Endodermal cell (in vitro differentiated cells): Measurements from ENCODE around the gene SLC19A1. TPM values are rescaled to one million over a fixed set of nuclear protein-coding genes. Genes with fewer than 3 reads are reported as not detected.
A peak's percentile ranks its signal among the peaks of the same experiment; 100 is the strongest.

Source experiments
- DNase-seq: peaks from one replicate; pipeline ENCODE4 v3.0.0-alpha.2; 2017
- H3K27ac ChIP-seq: 2 replicates; pipeline ENCODE4 v1.5.1; 2013; ENCODE audit warnings: mild to moderate bottlenecking, low read depth, low read length, moderate library complexity
- H3K27me3 ChIP-seq: 2 replicates; pipeline ENCODE4 v1.6.1; 2013; ENCODE audit warnings: mild to moderate bottlenecking, low read length, moderate library complexity; ENCODE audit not compliant: insufficient read depth, control insufficient read depth, poor library complexity, severe bottlenecking
- H3K36me3 ChIP-seq: 2 replicates; pipeline ENCODE4 v1.7.0; 2013; ENCODE audit warnings: mild to moderate bottlenecking, low read length, moderate library complexity; ENCODE audit not compliant: control insufficient read depth, insufficient read depth
- H3K4me1 ChIP-seq: one replicate; pipeline ENCODE4 v1.7.0; 2013; ENCODE audit warnings: low read length; ENCODE audit not compliant: control insufficient read depth, insufficient read depth
- H3K4me3 ChIP-seq: 2 replicates; pipeline ENCODE4 v1.5.1; 2013; ENCODE audit warnings: mild to moderate bottlenecking, low read length, moderate library complexity
- H3K9ac ChIP-seq: 2 replicates; pipeline ENCODE4 v1.6.1; 2013; ENCODE audit warnings: mild to moderate bottlenecking, low read length, moderate library complexity; ENCODE audit not compliant: poor library complexity, severe bottlenecking; ENCODE audit errors: extremely low read depth
- H3K9me3 ChIP-seq: 2 replicates; pipeline ENCODE4 v1.6.1; 2013; ENCODE audit warnings: mild to moderate bottlenecking, low read length, moderate library complexity; ENCODE audit not compliant: control insufficient read depth
- H3K27ac Mint-ChIP-seq: 2 replicates; pipeline ENCODE4 v1.8.0; 2020; ENCODE audit warnings: mixed read lengths
- H3K27me3 Mint-ChIP-seq: 2 replicates; pipeline ENCODE4 v1.8.0; 2021; ENCODE audit warnings: mild to moderate bottlenecking, mixed read lengths; ENCODE audit not compliant: insufficient read depth
- H3K36me3 Mint-ChIP-seq: 2 replicates; pipeline ENCODE4 v1.8.0; 2020; ENCODE audit warnings: low read depth, mixed read lengths
- H3K4me1 Mint-ChIP-seq: 2 replicates; pipeline ENCODE4 v1.8.0; 2020; ENCODE audit warnings: mixed read lengths
- H3K4me3 Mint-ChIP-seq: 2 replicates; pipeline ENCODE4 v1.8.0; 2020; ENCODE audit warnings: mild to moderate bottlenecking, moderate library complexity, mixed read lengths
- H3K9me3 Mint-ChIP-seq: 2 replicates; pipeline ENCODE4 v1.8.0; 2020; ENCODE audit warnings: mild to moderate bottlenecking, mixed read lengths
- WGBS, 2 experiments: methylation state at CpG; one replicate each; pipeline versions ENCODE4 v1.1.5 to v1.1.7; 2013; ENCODE audit warnings: missing lambda C conversion rate in 2 of 2, mixed read lengths in 1 of 2; ENCODE audit not compliant: insufficient coverage in 1 of 2, insufficient read length in 1 of 2; 5-methylcytosine and 5-hydroxymethylcytosine counted together
- total RNA-seq, 2 donors: library from RNA; stranded (reverse); fragmentation: NEBNext Ultra II Directional in 1 of 2; extraction: Animal tissue kit (Norgen Biotek cat#: 25700) in 1 of 2; gene quantifications; 2 replicates in 1 of 2; 3 replicates in 1 of 2; pipeline ENCODE4 v1.2.1, GENCODE V29; 2021
- TF ChIP-seq, protein P1 (sequence below): fragments of 200-600 bp; sonication (generic); conservative IDR thresholded peaks from 2 replicates; pipeline ENCODE4 v1.5.0; 2021; ENCODE audit warnings: antibody characterized with exemption, mild to moderate bottlenecking

Gene SLC19A1
- total RNA-seq, 2 donors from 2014 or later = 28.8 to 29.4 TPM

DNA sequence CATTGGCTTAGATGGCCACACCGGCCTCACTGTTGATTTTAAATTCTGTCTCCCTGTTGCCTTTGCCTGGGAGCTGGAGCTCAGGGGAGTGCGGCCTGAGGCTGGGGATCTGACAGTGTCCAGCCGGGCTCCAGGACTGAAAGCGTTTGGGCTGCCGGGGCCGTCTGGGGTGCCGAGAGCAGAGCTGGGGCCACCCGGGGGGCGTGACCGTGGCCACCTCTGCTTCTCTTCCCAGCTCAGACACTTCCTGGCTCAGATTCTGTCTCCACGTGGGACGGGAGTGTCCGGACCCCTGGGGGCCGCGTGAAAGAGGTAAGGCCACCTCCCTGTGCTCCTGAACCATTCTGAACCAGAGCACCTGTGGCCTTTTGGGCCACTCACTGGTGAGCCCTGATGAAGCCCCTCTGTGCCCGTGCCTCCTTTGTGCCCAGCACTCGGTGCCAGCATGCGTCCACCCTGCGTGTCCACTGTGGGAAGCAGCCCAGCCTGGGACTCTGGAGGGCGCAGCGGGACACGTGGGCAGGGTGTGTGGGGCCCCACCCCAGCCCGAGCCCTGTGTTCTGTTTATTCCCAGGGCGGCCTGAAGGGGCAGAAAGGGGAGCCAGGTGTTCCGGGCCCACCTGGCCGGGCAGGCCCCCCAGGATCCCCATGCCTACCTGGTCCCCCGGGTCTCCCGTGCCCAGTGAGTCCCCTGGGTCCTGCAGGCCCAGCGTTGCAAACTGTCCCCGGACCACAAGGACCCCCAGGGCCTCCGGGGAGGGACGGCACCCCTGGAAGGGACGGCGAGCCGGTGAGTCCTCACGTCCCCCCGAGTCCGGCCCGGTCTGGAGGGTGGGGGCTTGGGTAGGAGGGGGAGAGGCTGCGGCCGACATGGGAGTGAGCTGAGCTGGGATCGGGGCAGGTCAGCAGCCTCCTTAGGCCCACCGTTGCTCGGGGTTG, 64.8 kb downstream of the SLC19A1 start:
- TF ChIP-seq, protein P1, sequence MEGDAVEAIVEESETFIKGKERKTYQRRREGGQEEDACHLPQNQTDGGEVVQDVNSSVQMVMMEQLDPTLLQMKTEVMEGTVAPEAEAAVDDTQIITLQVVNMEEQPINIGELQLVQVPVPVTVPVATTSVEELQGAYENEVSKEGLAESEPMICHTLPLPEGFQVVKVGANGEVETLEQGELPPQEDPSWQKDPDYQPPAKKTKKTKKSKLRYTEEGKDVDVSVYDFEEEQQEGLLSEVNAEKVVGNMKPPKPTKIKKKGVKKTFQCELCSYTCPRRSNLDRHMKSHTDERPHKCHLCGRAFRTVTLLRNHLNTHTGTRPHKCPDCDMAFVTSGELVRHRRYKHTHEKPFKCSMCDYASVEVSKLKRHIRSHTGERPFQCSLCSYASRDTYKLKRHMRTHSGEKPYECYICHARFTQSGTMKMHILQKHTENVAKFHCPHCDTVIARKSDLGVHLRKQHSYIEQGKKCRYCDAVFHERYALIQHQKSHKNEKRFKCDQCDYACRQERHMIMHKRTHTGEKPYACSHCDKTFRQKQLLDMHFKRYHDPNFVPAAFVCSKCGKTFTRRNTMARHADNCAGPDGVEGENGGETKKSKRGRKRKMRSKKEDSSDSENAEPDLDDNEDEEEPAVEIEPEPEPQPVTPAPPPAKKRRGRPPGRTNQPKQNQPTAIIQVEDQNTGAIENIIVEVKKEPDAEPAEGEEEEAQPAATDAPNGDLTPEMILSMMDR = no peak
- no peak overlapping the region for H3K4me3 Mint-ChIP-seq
- Histone ChIP-seq H3K27ac (peak overlapping the region; percentile 32), H3K4me3 (no peak overlapping the region), H3K9me3 (no peaks in the 10 kb centered on the region), H3K4me1 (peaks cover 6% of the 10 kb centered on the region), H3K36me3 (peaks cover 80% of the 10 kb centered on the region), H3K9ac (no peak overlapping the region), H3K27me3 (no peaks in the 10 kb centered on the region)
- no peaks in the 10 kb centered on the region for H3K27me3 Mint-ChIP-seq
- peak overlapping the region; percentile 88 for H3K27ac Mint-ChIP-seq
- H3K9me3 Mint-ChIP-seq = no peaks in the 10 kb centered on the region
- 92 to 93% methylated on average over 29 to 44 of the region's 44 CpGs for WGBS, 2 experiments
- no peak for DNase-seq
- H3K4me1 Mint-ChIP-seq = peaks cover 6% of the 10 kb centered on the region
- H3K36me3 Mint-ChIP-seq = peaks cover 56% of the 10 kb centered on the region

DNA sequence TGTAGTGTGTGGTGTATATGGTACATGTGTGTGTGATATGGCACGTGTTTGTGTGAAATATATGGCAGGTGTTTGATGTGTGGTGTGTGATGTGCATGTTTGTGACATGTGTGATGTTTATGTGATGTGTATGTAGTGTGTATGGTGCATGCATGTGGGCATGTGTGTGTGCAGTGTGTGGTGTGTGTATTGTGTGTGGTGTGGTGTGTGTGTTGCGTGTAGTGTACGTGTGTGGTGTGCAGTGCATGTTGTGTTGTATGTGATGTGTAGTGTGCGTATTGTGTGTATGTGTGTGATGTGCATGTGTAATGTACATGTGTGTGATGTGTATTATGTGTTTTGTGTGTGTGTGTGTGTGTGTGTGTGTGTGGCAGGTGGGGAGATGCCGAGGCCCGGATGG, 65.7 kb downstream of the SLC19A1 start:
- H3K9me3 Mint-ChIP-seq = no peaks in the 10 kb centered on the region
- no peak for DNase-seq
- no peak overlapping the region for H3K9ac ChIP-seq
- peaks cover 55% of the 10 kb centered on the region for H3K36me3 Mint-ChIP-seq
- H3K4me1 ChIP-seq = peaks cover 6% of the 10 kb centered on the region
- no peak overlapping the region for H3K27ac ChIP-seq
- no peak overlapping the region for H3K4me3 Mint-ChIP-seq
- no peaks in the 10 kb centered on the region for H3K9me3 ChIP-seq
- TF ChIP-seq, protein P1 = no peak
- H3K27ac Mint-ChIP-seq = no peak overlapping the region
- no peak overlapping the region for H3K4me3 ChIP-seq
- H3K36me3 ChIP-seq = peaks cover 73% of the 10 kb centered on the region
- H3K27me3 Mint-ChIP-seq = no peaks in the 10 kb centered on the region
- WGBS, 2 experiments = 88 to 100% methylated on average over 3 to 6 of the region's 6 CpGs
- H3K4me1 Mint-ChIP-seq = peaks cover 7% of the 10 kb centered on the region
- no peaks in the 10 kb centered on the region for H3K27me3 ChIP-seq

DNA sequence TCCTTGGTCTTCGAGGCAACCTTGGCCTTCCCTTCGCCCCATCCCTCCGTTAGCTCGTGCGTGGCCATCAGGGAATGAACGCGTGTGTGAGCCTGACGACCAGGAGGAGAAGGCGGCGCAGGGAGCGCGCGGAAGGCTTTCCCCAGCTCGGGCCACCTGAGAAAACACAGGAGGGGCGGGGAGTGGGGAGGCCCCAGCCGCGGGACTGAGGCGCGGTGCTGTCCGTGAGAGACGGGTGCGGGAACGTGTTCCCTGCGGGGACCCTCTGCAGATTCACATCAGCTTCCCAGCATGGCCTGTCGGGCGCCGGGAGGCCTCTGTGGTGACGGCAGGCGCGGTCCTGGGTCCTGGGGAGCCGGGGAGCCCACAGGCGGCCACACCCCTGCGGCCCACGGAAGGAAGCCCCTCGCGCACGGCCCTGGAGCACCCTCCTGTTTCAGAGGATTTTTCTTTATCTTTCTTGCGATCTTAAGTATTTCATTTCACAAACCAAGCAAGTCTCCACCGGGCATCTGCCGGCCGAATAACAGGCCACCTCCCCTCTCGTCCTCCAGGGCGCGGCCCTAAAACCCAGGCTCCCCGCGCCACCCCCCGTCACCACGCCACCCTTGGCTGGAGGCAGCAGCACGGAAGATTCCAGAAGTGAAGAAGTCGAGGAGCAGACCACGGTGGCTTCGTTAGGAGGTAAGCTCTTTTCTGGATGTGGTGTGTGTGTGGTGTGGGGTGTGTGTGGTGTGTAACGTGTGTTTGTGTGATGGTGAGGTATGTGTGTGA, 66.3 kb downstream of the SLC19A1 start:
- H3K27me3 ChIP-seq = no peaks in the 10 kb centered on the region
- H3K9me3 ChIP-seq = no peaks in the 10 kb centered on the region
- Mint-ChIP-seq H3K9me3 (no peaks in the 10 kb centered on the region), H3K27ac (no peak overlapping the region), H3K36me3 (peaks cover 60% of the 10 kb centered on the region), H3K4me1 (peaks cover 13% of the 10 kb centered on the region), H3K27me3 (no peaks in the 10 kb centered on the region), H3K4me3 (no peak overlapping the region)
- TF ChIP-seq, protein P1 = no peak
- DNase-seq = no peak
- no peak overlapping the region for H3K9ac ChIP-seq
- H3K4me3 ChIP-seq = no peak overlapping the region
- WGBS, 2 experiments = 95 to 97% methylated on average over 36 to 53 of the region's 53 CpGs
- peaks cover 75% of the 10 kb centered on the region for H3K36me3 ChIP-seq
- H3K27ac ChIP-seq = peak overlapping the region; percentile 24
- H3K4me1 ChIP-seq = peaks cover 6% of the 10 kb centered on the region
